HUDEP-2 (cell line): ENCODE results near the gene EEF2.

Experiments
- DNase-seq, 76 experiments: peaks; one replicate each; lab custom pipeline; 2025; ENCODE audit not compliant: unreplicated experiment in 76 of 76; lab: John Stamatoyannopoulos, UW

EEF2 gene

GRCh38 chr19:3986260-3987041 lies 1.2 kb upstream of the EEF2 start:
- peak in 70 of 76 experiments; percentile 27 to 87 (median 66) for DNase-seq

- no peak for DNase-seq
These were observed 488 bp upstream of the EEF2 start for GRCh38 chr19:3985643-3986259.

GRCh38 chr19:3984584-3984907 lies 717 bp downstream of the EEF2 start:
- peak in 2 of 76 experiments; percentile 54 to 57 for DNase-seq

GRCh38 chr19:3983936-3984583 lies 1.2 kb downstream of the EEF2 start:
- DNase-seq = peak in 4 of 76 experiments; percentile 22 to 44 (median 37)

- DNase-seq = no peak
These were observed 1.7 kb downstream of the EEF2 start for GRCh38 chr19:3983542-3983914.

- DNase-seq = peak in 5 of 76 experiments; percentile 14 to 31 (median 25)
These were observed 2.3 kb downstream of the EEF2 start for GRCh38 chr19:3982701-3983541.

GRCh38 chr19:3981736-3982681 lies 3.3 kb downstream of the EEF2 start:
- DNase-seq = no peak

GRCh38 chr19:3981373-3981735 lies 3.9 kb downstream of the EEF2 start:
- no peak for DNase-seq

- DNase-seq = no peak
These were observed 4.7 kb downstream of the EEF2 start for GRCh38 chr19:3980353-3981251.

GRCh38 chr19:3979674-3980352 lies 5.5 kb downstream of the EEF2 start:
- no peak for DNase-seq

- no peak for DNase-seq
These were observed 6.0 kb downstream of the EEF2 start for GRCh38 chr19:3979289-3979673.

- DNase-seq = no peak
These were observed 7.1 kb downstream of the EEF2 start for GRCh38 chr19:3978145-3978544.

GRCh38 chr19:3977242-3978143 lies 7.8 kb downstream of the EEF2 start:
- peak in 1 of 76 experiments; percentile 20 for DNase-seq

GRCh38 chr19:3976495-3977241 lies 8.6 kb downstream of the EEF2 start:
- peak in 1 of 76 experiments; percentile 25 for DNase-seq

GRCh38 chr19:3975637-3976087 lies 9.6 kb downstream of the EEF2 start:
- DNase-seq = no peak

GRCh38 chr19:3975144-3975543 lies 10.1 kb downstream of the EEF2 start:
- no peak for DNase-seq
